ENCODE measurements around the gene LIPC.

DNA sequence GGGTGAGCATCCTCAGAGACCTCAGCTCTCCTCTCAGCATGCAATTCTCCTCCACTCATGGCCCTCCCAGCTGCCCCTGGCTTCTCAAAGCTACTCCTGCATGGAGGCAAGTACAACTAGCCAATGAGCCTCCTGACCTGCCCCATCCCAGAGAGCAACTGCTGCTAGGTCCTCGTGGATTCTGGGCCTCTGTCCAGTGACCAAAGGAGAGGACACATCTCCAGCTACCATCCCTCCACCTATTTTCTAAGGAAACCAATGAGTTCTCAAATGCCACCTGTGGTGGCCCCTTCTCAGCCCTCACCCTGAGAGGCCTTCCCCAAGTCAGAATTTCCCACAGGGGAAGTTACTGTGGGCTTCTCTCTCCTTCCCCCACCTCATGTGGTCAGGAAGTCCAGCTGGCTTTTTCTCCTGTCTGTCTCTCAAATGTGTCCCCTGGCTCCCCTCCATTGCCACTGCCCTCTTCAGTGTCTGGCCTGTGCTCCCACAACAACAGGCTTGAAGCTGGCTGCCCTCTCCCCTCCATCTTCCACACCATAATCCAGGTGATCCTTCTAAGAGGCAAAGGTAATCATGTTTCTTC lies 43.0 kb downstream of the LIPC start:
- TF ChIP-seq CTCF (IDR thresholded peaks at IDR 0.05) (no peak), POLR2A (IDR thresholded peaks at IDR 0.05) (no peak)

Data from thyroid gland (tissue), 4 donors.